Stomach (tissue), 4 donors: ENCODE data around the gene FBXL17.

Experiments
- CTCF ChIP-seq, 7 experiments: fragments of 450-650 bp in 4 of 7; fragments of 200-600 bp in 3 of 7; sonication (generic) in 3 of 7; IDR thresholded peaks; one replicate each; pipeline ENCODE4 v1.5.1; 2016 to 2019; ENCODE audit warnings: antibody characterized with exemption in 7 of 7, control low read depth in 2 of 7, mild to moderate bottlenecking in 1 of 7
- POLR2A ChIP-seq, 4 donors: fragments of 450-650 bp; IDR thresholded peaks; one replicate each; pipeline ENCODE4 v1.6.1; 2016; ENCODE audit warnings: antibody characterized with exemption in 4 of 4, control low read depth in 2 of 4, mild to moderate bottlenecking in 1 of 4, moderate library complexity in 1 of 4

- TF ChIP-seq CTCF (IDR thresholded peaks at IDR 0.05) (no peak), POLR2A (IDR thresholded peaks at IDR 0.05) (no peak)
These were observed 561.5 kb downstream of the FBXL17 start for GRCh38 chr5:107820429-107820828.
